Liver (tissue), 3 donors: Measurements from ENCODE around the gene NTHL1.

ENCODE experiments used
- CTCF ChIP-seq: fragments of 150-350 bp; IDR thresholded peaks from 2 replicates; pipeline ENCODE4 v1.5.1; 2017; ENCODE audit warnings: improper control_type of control experiment, low read depth, low read length; ENCODE audit not compliant: missing input control
- EGR1 ChIP-seq, 2 donors: IDR thresholded peaks; 2 replicates each; pipeline ENCODE4 v1.6.1; 2016 to 2018; ENCODE audit warnings: antibody characterized with exemption in 2 of 2, low read depth in 2 of 2
- FOXA1 ChIP-seq: IDR thresholded peaks from 2 replicates; pipeline ENCODE4 v1.6.1; 2016; ENCODE audit warnings: antibody characterized with exemption
- FOXA2 ChIP-seq: IDR thresholded peaks from 2 replicates; pipeline ENCODE4 v1.6.1; 2016; ENCODE audit warnings: antibody characterized with exemption
- GABPA ChIP-seq, 2 donors: IDR thresholded peaks in 1 of 2; conservative IDR thresholded peaks in 1 of 2; 2 replicates each; pipeline ENCODE4 v1.6.1; 2016; ENCODE audit warnings: antibody characterized with exemption in 2 of 2, mild to moderate bottlenecking in 1 of 2, moderate library complexity in 1 of 2
- JUND ChIP-seq, 2 donors: IDR thresholded peaks; 2 replicates each; pipeline ENCODE4 v1.6.1; 2016; ENCODE audit warnings: antibody characterized with exemption in 2 of 2
- MAX ChIP-seq: IDR thresholded peaks from 2 replicates; pipeline ENCODE4 v1.6.1; 2016; ENCODE audit warnings: antibody characterized with exemption
- RAD21 ChIP-seq, 2 donors: IDR thresholded peaks; 2 replicates each; pipeline ENCODE4 v1.6.1; 2016; ENCODE audit warnings: antibody characterized with exemption in 2 of 2, mild to moderate bottlenecking in 2 of 2
- REST ChIP-seq: IDR thresholded peaks from 2 replicates; pipeline ENCODE4 v1.6.1; 2016; ENCODE audit warnings: antibody characterized with exemption, mild to moderate bottlenecking
- SP1 ChIP-seq: IDR thresholded peaks from 2 replicates; pipeline ENCODE4 v1.6.1; 2018; ENCODE audit warnings: antibody characterized with exemption, mild to moderate bottlenecking
- YY1 ChIP-seq: IDR thresholded peaks from 2 replicates; pipeline ENCODE4 v1.6.1; 2016; ENCODE audit warnings: antibody characterized with exemption, mild to moderate bottlenecking
- TF ChIP-seq, protein P1 (sequence below): IDR thresholded peaks from 2 replicates; pipeline ENCODE4 v1.6.1; 2016; ENCODE audit warnings: antibody characterized with exemption
- donor health status: healthy.
- donor health status: healthy.

DNA sequence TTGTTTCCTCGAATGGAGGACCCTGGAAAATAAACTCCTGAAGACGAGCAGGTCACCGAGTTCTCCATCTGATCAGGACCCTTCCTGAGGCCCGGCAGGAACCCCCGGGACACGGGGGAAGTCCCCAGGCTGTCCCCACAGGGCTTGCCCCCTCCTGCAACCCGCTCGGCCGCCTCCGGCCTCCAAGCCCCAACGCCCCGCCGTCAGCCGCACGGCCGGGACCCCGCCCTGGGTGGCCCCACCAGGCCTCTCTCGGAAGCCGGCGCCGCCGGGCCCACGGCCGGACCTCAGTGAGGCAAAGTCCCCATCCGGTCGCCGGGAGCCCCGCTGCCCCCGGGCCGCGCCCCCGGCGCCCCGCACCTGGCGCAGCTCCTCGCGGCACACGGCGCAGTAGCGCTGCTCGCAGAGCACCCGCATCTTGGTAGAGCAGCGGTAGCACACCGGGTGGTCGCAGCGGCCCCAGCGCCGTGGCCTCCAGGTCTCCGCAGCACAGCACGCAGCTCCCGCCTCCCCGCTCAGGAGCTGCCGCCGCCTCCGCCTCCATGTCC, 38.4 kb downstream of the NTHL1 start:
- no peak for TF ChIP-seq FOXA1
- TF ChIP-seq CTCF = no peak
- no peak for TF ChIP-seq REST
- TF ChIP-seq GABPA (IDR thresholded peaks at IDR 0.05 in 1 of 2, conservative IDR thresholded peaks at IDR 0.05 in 1 of 2) = no peak
- TF ChIP-seq EGR1 (IDR thresholded peaks at IDR 0.05; ENCODE audit: low read depth in 2 of 2) = no peak
- no peak for TF ChIP-seq YY1
- no peak for TF ChIP-seq FOXA2
- TF ChIP-seq RAD21 (IDR thresholded peaks at IDR 0.05) = no peak
- no peak for TF ChIP-seq MAX
- no peak for TF ChIP-seq JUND (IDR thresholded peaks at IDR 0.05)
- TF ChIP-seq SP1 = no peak
- TF ChIP-seq, protein P1, sequence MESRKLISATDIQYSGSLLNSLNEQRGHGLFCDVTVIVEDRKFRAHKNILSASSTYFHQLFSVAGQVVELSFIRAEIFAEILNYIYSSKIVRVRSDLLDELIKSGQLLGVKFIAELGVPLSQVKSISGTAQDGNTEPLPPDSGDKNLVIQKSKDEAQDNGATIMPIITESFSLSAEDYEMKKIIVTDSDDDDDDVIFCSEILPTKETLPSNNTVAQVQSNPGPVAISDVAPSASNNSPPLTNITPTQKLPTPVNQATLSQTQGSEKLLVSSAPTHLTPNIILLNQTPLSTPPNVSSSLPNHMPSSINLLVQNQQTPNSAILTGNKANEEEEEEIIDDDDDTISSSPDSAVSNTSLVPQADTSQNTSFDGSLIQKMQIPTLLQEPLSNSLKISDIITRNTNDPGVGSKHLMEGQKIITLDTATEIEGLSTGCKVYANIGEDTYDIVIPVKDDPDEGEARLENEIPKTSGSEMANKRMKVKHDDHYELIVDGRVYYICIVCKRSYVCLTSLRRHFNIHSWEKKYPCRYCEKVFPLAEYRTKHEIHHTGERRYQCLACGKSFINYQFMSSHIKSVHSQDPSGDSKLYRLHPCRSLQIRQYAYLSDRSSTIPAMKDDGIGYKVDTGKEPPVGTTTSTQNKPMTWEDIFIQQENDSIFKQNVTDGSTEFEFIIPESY = no peak
